Activated CD8-positive, alpha-beta T cell treated with anti-CD3 and anti-CD28 coated beads, Interleukin-2, amount 10 ng/mL, durations not matched to agents 7 days and 5 days (primary cell): Measurements from ENCODE around the gene NOM1. TPM values are rescaled to one million over a fixed set of nuclear protein-coding genes. Genes with fewer than 3 reads are reported as not detected.

Source experiments
- ATAC-seq: fragments of 150-1000 bp; cut with Tn5 transposase; one replicate; pipeline ENCODE4 v1.10.0; 2021; ENCODE audit warnings: moderate library complexity
- CTCF ChIA-PET: fragments of 350-600 bp; sonication (Branson Sonifier 250); formaldehyde crosslinking; loops from one replicate; lab custom pipeline; 2021; ENCODE audit warnings: antibody characterized with exemption; lab: Charles Lee
- POLR2A ChIA-PET: fragments of 350-600 bp; sonication (Branson Sonifier 250); formaldehyde crosslinking; loops from one replicate; lab custom pipeline; 2021; ENCODE audit warnings: antibody characterized with exemption; lab: Charles Lee
- DNase-seq: peaks from one replicate; pipeline ENCODE4 v3.0.0-alpha.2; 2020
- H3K27ac Mint-ChIP-seq: one replicate; pipeline ENCODE4 v1.8.0; 2021; ENCODE audit warnings: mild to moderate bottlenecking, mixed read lengths
- H3K27me3 Mint-ChIP-seq: one replicate; pipeline ENCODE4 v1.8.0; 2021; ENCODE audit warnings: low read depth, mixed read lengths
- H3K36me3 Mint-ChIP-seq: one replicate; pipeline ENCODE4 v1.8.0; 2021; ENCODE audit warnings: low read depth, mixed read lengths
- H3K4me1 Mint-ChIP-seq: one replicate; pipeline ENCODE4 v1.8.0; 2021; ENCODE audit warnings: low read depth, mixed read lengths
- H3K4me3 Mint-ChIP-seq: one replicate; pipeline ENCODE4 v1.8.0; 2021; ENCODE audit warnings: mild to moderate bottlenecking, mixed read lengths
- H3K9me3 Mint-ChIP-seq: one replicate; pipeline ENCODE4 v1.8.0; 2022; ENCODE audit warnings: mixed read lengths; ENCODE audit not compliant: insufficient read depth
- total RNA-seq, 2 experiments: library from RNA; stranded (reverse); gene quantifications; one replicate each; pipeline ENCODE4 v1.2.3, GENCODE V29; 2021

Gene NOM1
- total RNA-seq, 2 experiments from 2014 or later: 28.1 to 28.8 TPM

- Mint-ChIP-seq H3K27ac (no peak overlapping the region), H3K36me3 (no peaks in the 10 kb centered on the region), H3K4me3 (no peak overlapping the region), H3K27me3 (peaks cover 70% of the 10 kb centered on the region), H3K9me3 (no peaks in the 10 kb centered on the region), H3K4me1 (peaks cover 34% of the 10 kb centered on the region)
- DNase-seq (no peak), ATAC-seq (no peak)
- ChIA-PET CTCF (no interaction called here), POLR2A (no interaction called here)
These were observed 65.4 kb downstream of the NOM1 start for GRCh38 chr7:157014635-157015555.

GRCh38 chr7:157016024-157016351 lies 66.5 kb downstream of the NOM1 start:
- Mint-ChIP-seq H3K27me3 (peaks cover 76% of the 10 kb centered on the region), H3K36me3 (no peaks in the 10 kb centered on the region), H3K4me1 (peaks cover 34% of the 10 kb centered on the region), H3K27ac (no peak overlapping the region), H3K4me3 (no peak overlapping the region), H3K9me3 (no peaks in the 10 kb centered on the region)
- POLR2A ChIA-PET: no interaction called here
- DNase-seq (no peak), ATAC-seq (no peak)
- CTCF ChIA-PET: no interaction called here

- ATAC-seq (no peak), DNase-seq (peak; percentile 51)
- ChIA-PET CTCF (no interaction called here), POLR2A (no interaction called here)
- no peaks in the 10 kb centered on the region for H3K36me3 Mint-ChIP-seq
- H3K27ac Mint-ChIP-seq: no peak overlapping the region
- H3K9me3 Mint-ChIP-seq: no peaks in the 10 kb centered on the region
- peaks cover 73% of the 10 kb centered on the region for H3K27me3 Mint-ChIP-seq
- no peak overlapping the region for H3K4me3 Mint-ChIP-seq
- peaks cover 30% of the 10 kb centered on the region for H3K4me1 Mint-ChIP-seq
These were observed 67.0 kb downstream of the NOM1 start for GRCh38 chr7:157016352-157017041.

GRCh38 chr7:157017149-157017548 lies 67.6 kb downstream of the NOM1 start:
- POLR2A ChIA-PET: no interaction called here
- ATAC-seq (no peak), DNase-seq (no peak)
- Mint-ChIP-seq H3K27ac (no peak overlapping the region), H3K4me1 (peaks cover 24% of the 10 kb centered on the region), H3K4me3 (no peak overlapping the region), H3K27me3 (peaks cover 70% of the 10 kb centered on the region), H3K36me3 (no peaks in the 10 kb centered on the region), H3K9me3 (no peaks in the 10 kb centered on the region)
- CTCF ChIA-PET: interaction anchor here (0.5 kb wide), 1 partner anchor 58 kb away, joined by 4 read pairs; no protein-coding TSS in a partner anchor

- no peak overlapping the region for H3K27ac Mint-ChIP-seq
- ChIA-PET CTCF (interaction anchor here (0.5 kb wide), 1 partner anchor 59 kb away, joined by 4 read pairs; no protein-coding TSS in a partner anchor), POLR2A (interaction anchor here (0.6 kb wide), 1 partner anchor 39 kb away, joined by 3 read pairs; no protein-coding TSS in a partner anchor)
- H3K36me3 Mint-ChIP-seq: no peaks in the 10 kb centered on the region
- ATAC-seq (no peak), DNase-seq (no peak)
- no peaks in the 10 kb centered on the region for H3K9me3 Mint-ChIP-seq
- H3K4me3 Mint-ChIP-seq: no peak overlapping the region
- peaks cover 23% of the 10 kb centered on the region for H3K4me1 Mint-ChIP-seq
- peaks cover 72% of the 10 kb centered on the region for H3K27me3 Mint-ChIP-seq
These were observed 68.3 kb downstream of the NOM1 start for GRCh38 chr7:157017603-157018327.

- CTCF ChIA-PET: no interaction called here
- H3K27me3 Mint-ChIP-seq: peaks cover 72% of the 10 kb centered on the region
- H3K27ac Mint-ChIP-seq: peak overlapping the region; percentile 39
- ATAC-seq (no peak), DNase-seq (no peak)
- POLR2A ChIA-PET: no interaction called here
- peak overlapping the region; percentile 28 for H3K4me3 Mint-ChIP-seq
- no peaks in the 10 kb centered on the region for H3K9me3 Mint-ChIP-seq
- no peaks in the 10 kb centered on the region for H3K36me3 Mint-ChIP-seq
- H3K4me1 Mint-ChIP-seq: peaks cover 23% of the 10 kb centered on the region
These were observed 69.0 kb downstream of the NOM1 start for GRCh38 chr7:157018328-157018996.

- CTCF ChIA-PET: interaction anchor here (0.9 to 1.0 kb wide), 2 partner anchors 15 to 17 kb away, joined by 3 read pairs; no protein-coding TSS in a partner anchor
- H3K36me3 Mint-ChIP-seq: no peaks in the 10 kb centered on the region
- DNase-seq (no peak), ATAC-seq (no peak)
- POLR2A ChIA-PET: no interaction called here
- H3K4me1 Mint-ChIP-seq: peaks cover 23% of the 10 kb centered on the region
- H3K27me3 Mint-ChIP-seq: peaks cover 71% of the 10 kb centered on the region
- H3K9me3 Mint-ChIP-seq: no peaks in the 10 kb centered on the region
- H3K27ac Mint-ChIP-seq: no peak overlapping the region
- H3K4me3 Mint-ChIP-seq: peak overlapping the region; percentile 36
These were observed 69.6 kb downstream of the NOM1 start for GRCh38 chr7:157018997-157019608.

GRCh38 chr7:157019718-157020451 lies 70.4 kb downstream of the NOM1 start:
- POLR2A ChIA-PET: no interaction called here
- Mint-ChIP-seq H3K36me3 (no peaks in the 10 kb centered on the region), H3K4me1 (peaks cover 19% of the 10 kb centered on the region), H3K4me3 (no peak overlapping the region), H3K27me3 (peaks cover 72% of the 10 kb centered on the region), H3K9me3 (no peaks in the 10 kb centered on the region), H3K27ac (no peak overlapping the region)
- CTCF ChIA-PET: interaction anchor here (0.9 to 1.0 kb wide), 2 partner anchors 15 to 17 kb away, joined by 3 read pairs; no protein-coding TSS in a partner anchor
- no peak for ATAC-seq
- DNase-seq: no peak

GRCh38 chr7:157020514-157021070 lies 71.1 kb downstream of the NOM1 start:
- H3K9me3 Mint-ChIP-seq: no peaks in the 10 kb centered on the region
- H3K4me1 Mint-ChIP-seq: peaks cover 19% of the 10 kb centered on the region
- H3K36me3 Mint-ChIP-seq: no peaks in the 10 kb centered on the region
- no peak for DNase-seq
- no peak overlapping the region for H3K27ac Mint-ChIP-seq
- H3K4me3 Mint-ChIP-seq: no peak overlapping the region
- no peak for ATAC-seq
- ChIA-PET POLR2A (no interaction called here), CTCF (no interaction called here)
- H3K27me3 Mint-ChIP-seq: peaks cover 76% of the 10 kb centered on the region

- ATAC-seq (peak; percentile 34), DNase-seq (no peak)
- Mint-ChIP-seq H3K4me1 (peaks cover 13% of the 10 kb centered on the region), H3K4me3 (no peak overlapping the region), H3K36me3 (no peaks in the 10 kb centered on the region), H3K9me3 (no peaks in the 10 kb centered on the region), H3K27me3 (peaks cover 77% of the 10 kb centered on the region), H3K27ac (no peak overlapping the region)
- CTCF ChIA-PET: no interaction called here
- POLR2A ChIA-PET: no interaction called here
These were observed 71.8 kb downstream of the NOM1 start for GRCh38 chr7:157021071-157021870.
